Peyer's patch (tissue), 4 donors: Measurements from ENCODE around the gene SLC1A2. TPM values are rescaled to one million over a fixed set of nuclear protein-coding genes. Genes with fewer than 3 reads are reported as not detected.

Experiments used
- DNase-seq, 3 donors: peaks; one replicate each; pipeline ENCODE4 v3.0.0-alpha.2; 2017 to 2019
- H3K27ac ChIP-seq, 4 donors: fragments of 200-600 bp; sonication (generic); one replicate each; pipeline ENCODE4 v1.5.1; 2016 to 2019
- H3K27me3 ChIP-seq, 2 donors: fragments of 200-600 bp; sonication (generic); one replicate each; pipeline ENCODE4 v1.5.1; 2019
- H3K36me3 ChIP-seq, 3 donors: fragments of 200-600 bp; sonication (generic); one replicate each; pipeline ENCODE4 v1.5.1; 2016 to 2019
- H3K4me1 ChIP-seq, 4 donors: fragments of 200-600 bp; sonication (generic); one replicate each; pipeline ENCODE4 v1.5.1; 2016 to 2019
- H3K4me3 ChIP-seq, 4 donors: fragments of 200-600 bp; sonication (generic); 1 replicate in 3 of 4; 2 replicates in 1 of 4; pipeline ENCODE4 v1.5.1; 2016 to 2019; ENCODE audit warnings: mild to moderate bottlenecking in 1 of 4
- H3K9me3 ChIP-seq, 4 donors: fragments of 200-600 bp; sonication (generic); one replicate each; pipeline ENCODE4 v1.5.1; 2016 to 2019; ENCODE audit warnings: mild to moderate bottlenecking in 1 of 4
- POLR2A ChIP-seq, 2 donors: fragments of 450-650 bp; IDR thresholded peaks; one replicate each; pipeline ENCODE4 v1.5.1; 2017; ENCODE audit warnings: antibody characterized with exemption in 2 of 2, mild to moderate bottlenecking in 2 of 2, moderate library complexity in 2 of 2
- total RNA-seq, 4 donors: library from RNA; depleted of rRNA; stranded (reverse); fragments of >200 nt; gene quantifications; one replicate each; pipeline ENCODE4 v1.1.0, GENCODE V29; 2016
- TF ChIP-seq, protein P1 (sequence below), 6 experiments: fragments of 450-650 bp in 4 of 6; fragments of 200-600 bp in 2 of 6; sonication (generic) in 1 of 6; IDR thresholded peaks; one replicate each; pipeline ENCODE4 v1.5.1; 2017 to 2019; ENCODE audit warnings: antibody characterized with exemption in 6 of 6, mild to moderate bottlenecking in 3 of 6, moderate library complexity in 1 of 6

Gene SLC1A2
- total RNA-seq, 4 donors from 2014 or later: 0.38 to 1.1 TPM; not detected in 2

DNA sequence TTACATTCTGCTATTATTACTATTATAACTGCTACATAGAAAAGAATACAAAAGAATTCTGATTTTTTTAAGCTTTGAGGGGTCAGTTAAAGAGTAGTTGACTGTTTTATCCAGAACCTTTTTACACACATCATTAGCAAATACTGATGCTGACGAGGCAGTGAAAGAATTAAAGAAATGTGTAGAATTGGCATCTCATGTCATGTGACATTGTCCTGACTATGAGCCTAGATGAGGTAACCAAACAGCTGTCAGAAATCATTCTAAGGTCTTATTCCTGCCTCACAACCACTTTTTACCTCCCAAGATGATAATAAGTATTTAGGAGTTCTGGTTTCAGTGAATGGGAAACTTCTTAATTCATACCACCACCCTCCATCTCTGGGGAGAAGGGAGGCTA lies 121.0 kb downstream of the SLC1A2 start:
- H3K9me3 ChIP-seq: no peaks in the 10 kb centered on the region
- no peak for TF ChIP-seq POLR2A (IDR thresholded peaks at IDR 0.05)
- TF ChIP-seq, protein P1, sequence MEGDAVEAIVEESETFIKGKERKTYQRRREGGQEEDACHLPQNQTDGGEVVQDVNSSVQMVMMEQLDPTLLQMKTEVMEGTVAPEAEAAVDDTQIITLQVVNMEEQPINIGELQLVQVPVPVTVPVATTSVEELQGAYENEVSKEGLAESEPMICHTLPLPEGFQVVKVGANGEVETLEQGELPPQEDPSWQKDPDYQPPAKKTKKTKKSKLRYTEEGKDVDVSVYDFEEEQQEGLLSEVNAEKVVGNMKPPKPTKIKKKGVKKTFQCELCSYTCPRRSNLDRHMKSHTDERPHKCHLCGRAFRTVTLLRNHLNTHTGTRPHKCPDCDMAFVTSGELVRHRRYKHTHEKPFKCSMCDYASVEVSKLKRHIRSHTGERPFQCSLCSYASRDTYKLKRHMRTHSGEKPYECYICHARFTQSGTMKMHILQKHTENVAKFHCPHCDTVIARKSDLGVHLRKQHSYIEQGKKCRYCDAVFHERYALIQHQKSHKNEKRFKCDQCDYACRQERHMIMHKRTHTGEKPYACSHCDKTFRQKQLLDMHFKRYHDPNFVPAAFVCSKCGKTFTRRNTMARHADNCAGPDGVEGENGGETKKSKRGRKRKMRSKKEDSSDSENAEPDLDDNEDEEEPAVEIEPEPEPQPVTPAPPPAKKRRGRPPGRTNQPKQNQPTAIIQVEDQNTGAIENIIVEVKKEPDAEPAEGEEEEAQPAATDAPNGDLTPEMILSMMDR (IDR thresholded peaks at IDR 0.05): no peak
- H3K27me3 ChIP-seq: no peaks in the 10 kb centered on the region
- H3K4me1 ChIP-seq: no peaks in the 10 kb centered on the region
- H3K27ac ChIP-seq: no peak overlapping the region
- DNase-seq: no peak
- H3K36me3 ChIP-seq: no peaks in the 10 kb centered on the region
- H3K4me3 ChIP-seq: no peak overlapping the region

DNA sequence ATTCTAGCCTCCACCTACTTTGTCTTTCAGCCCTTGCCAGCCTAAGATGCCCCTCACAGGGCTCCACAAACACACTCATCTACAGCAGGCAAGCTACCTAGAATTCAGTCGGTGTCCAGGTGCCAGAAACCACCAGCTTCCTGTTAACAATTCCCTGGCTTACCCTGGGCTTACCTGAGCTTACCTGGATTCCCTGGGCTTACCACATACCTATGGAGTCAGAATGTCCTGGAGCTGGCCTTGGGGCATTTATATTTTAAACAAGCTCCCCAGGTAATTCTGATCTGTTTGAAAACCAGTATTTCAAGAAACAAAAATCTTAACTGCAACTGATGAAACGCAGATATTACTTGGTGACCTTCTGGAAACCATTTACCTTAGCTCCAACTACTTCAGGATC lies 123.6 kb downstream of the SLC1A2 start:
- H3K27ac ChIP-seq: no peak overlapping the region
- H3K27me3 ChIP-seq: no peaks in the 10 kb centered on the region
- no peak for DNase-seq
- TF ChIP-seq, protein P1 (IDR thresholded peaks at IDR 0.05): no peak
- TF ChIP-seq POLR2A (IDR thresholded peaks at IDR 0.05): no peak
- no peaks in the 10 kb centered on the region for H3K4me1 ChIP-seq
- H3K9me3 ChIP-seq: no peaks in the 10 kb centered on the region
- no peaks in the 10 kb centered on the region for H3K36me3 ChIP-seq
- no peak overlapping the region for H3K4me3 ChIP-seq

DNA sequence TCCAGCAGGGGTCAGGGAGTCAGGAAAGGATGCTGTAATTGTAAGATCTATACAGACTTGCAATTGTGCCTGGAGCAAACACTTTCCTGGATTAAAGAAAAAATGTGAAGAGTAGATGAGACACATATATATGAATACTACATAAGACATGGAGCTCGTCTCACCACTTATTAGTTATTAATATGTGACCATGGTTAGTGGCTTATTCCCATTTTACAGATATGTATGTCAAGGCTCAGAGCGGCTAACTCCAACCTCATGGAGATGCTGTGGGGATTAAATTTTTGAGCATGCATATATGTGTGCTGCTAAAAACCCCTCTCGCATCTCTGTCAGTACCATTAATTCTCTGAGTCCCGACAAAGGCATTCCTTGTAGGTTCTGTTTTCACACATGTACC lies 125.7 kb downstream of the SLC1A2 start:
- H3K27me3 ChIP-seq: no peaks in the 10 kb centered on the region
- H3K4me1 ChIP-seq: no peaks in the 10 kb centered on the region
- TF ChIP-seq POLR2A (IDR thresholded peaks at IDR 0.05): no peak
- TF ChIP-seq, protein P1 (IDR thresholded peaks at IDR 0.05): no peak
- DNase-seq: no peak
- no peak overlapping the region for H3K27ac ChIP-seq
- no peaks in the 10 kb centered on the region for H3K36me3 ChIP-seq
- no peaks in the 10 kb centered on the region for H3K9me3 ChIP-seq
- no peak overlapping the region for H3K4me3 ChIP-seq

DNA sequence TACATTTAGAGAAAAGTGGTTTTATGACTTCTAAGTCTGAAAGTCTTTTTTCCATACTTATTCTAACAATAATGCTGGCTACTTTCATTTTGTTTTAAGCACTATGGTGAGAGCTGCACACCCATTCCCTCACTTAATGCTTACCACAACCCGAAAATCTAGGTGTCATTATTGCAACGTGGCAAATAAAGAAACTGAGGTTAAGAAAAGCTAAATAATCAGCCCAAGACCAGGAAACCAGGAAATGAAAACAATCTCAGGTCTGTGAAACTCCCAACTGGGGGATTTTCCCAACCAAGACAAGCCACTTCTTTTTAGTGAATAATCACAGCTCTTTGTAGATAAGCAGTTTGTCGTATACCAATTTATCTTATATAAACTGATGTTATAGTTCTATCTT lies 126.3 kb downstream of the SLC1A2 start:
- Histone ChIP-seq H3K27me3 (no peaks in the 10 kb centered on the region), H3K27ac (no peak overlapping the region), H3K4me3 (no peak overlapping the region), H3K36me3 (no peaks in the 10 kb centered on the region), H3K4me1 (no peaks in the 10 kb centered on the region), H3K9me3 (no peaks in the 10 kb centered on the region)
- TF ChIP-seq POLR2A (IDR thresholded peaks at IDR 0.05): no peak
- TF ChIP-seq, protein P1 (IDR thresholded peaks at IDR 0.05): no peak
- DNase-seq: no peak

DNA sequence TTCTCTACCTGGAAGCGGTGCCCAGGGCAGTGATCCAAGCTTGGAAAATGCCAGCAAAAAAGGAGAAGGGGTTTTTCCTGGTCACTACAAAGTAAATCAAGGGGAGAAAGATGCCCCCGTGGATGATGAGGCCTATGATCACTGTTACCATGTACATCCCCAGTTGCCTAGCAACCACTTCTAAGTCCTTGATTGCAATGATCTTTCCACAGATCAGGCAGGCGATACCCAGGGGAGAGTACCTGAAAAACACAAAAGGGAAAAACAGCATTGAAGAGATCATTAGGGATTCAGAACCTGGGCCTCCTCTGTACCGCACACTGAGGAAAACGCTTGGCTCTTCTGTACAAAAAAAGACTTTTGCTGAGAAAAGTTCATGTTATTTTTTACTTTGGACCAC lies 127.1 kb downstream of the SLC1A2 start:
- Histone ChIP-seq H3K27me3 (no peaks in the 10 kb centered on the region), H3K4me1 (no peaks in the 10 kb centered on the region), H3K4me3 (no peak overlapping the region), H3K27ac (no peak overlapping the region), H3K9me3 (no peaks in the 10 kb centered on the region), H3K36me3 (no peaks in the 10 kb centered on the region)
- TF ChIP-seq, protein P1 (IDR thresholded peaks at IDR 0.05): no peak
- TF ChIP-seq POLR2A (IDR thresholded peaks at IDR 0.05): no peak
- no peak for DNase-seq

DNA sequence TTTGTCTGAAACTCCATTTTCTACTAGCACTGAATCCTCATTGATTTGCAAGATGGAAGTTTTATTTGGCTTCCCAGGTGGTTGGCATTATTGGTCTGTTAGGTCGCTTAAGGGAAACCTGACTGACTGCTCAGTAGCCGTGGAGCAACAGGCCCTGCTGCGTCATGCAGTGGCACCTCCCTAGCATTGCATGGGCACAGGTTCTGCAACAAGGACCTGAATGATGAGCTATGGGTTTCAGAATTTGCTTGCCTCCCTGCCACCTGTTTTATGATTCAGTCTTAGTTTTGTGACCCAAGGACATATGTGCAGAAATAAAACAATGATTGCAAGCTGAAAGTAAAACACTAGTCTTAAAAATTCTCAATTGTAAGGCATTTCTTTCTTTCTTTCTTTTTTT lies 128.5 kb downstream of the SLC1A2 start:
- Histone ChIP-seq H3K4me3 (no peak overlapping the region), H3K27ac (no peak overlapping the region), H3K36me3 (no peaks in the 10 kb centered on the region), H3K27me3 (no peaks in the 10 kb centered on the region), H3K4me1 (no peaks in the 10 kb centered on the region), H3K9me3 (no peaks in the 10 kb centered on the region)
- TF ChIP-seq, protein P1 (IDR thresholded peaks at IDR 0.05): no peak
- TF ChIP-seq POLR2A (IDR thresholded peaks at IDR 0.05): no peak
- no peak for DNase-seq
